GM18870 (cell line): ENCODE results near the gene OR5A2.
"Not testable (repeated sequence)": the region's sequence is repeated elsewhere in the genome, so short reads cannot be mapped to it uniquely, and the experiment has no call there.

Experiments used
- ATAC-seq: cut with Tn5 transposase; IDR thresholded peaks from one replicate; pipeline ENCODE4 v1.9.1; 2021; ENCODE audit warnings: moderate library complexity; ENCODE audit not compliant: unreplicated experiment

The OR5A2 gene, protein sequence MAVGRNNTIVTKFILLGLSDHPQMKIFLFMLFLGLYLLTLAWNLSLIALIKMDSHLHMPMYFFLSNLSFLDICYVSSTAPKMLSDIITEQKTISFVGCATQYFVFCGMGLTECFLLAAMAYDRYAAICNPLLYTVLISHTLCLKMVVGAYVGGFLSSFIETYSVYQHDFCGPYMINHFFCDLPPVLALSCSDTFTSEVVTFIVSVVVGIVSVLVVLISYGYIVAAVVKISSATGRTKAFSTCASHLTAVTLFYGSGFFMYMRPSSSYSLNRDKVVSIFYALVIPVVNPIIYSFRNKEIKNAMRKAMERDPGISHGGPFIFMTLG

GRCh38 chr11:59426361-59427067 is at the start of gene OR5A2:
TSS of gene OR5A2 (minus strand) at chr11:59426413. CDS start at chr11:59422953, 3,460 bp downstream.
- no peak for ATAC-seq

- no peak for ATAC-seq
Observed at GRCh38 chr11:59475176-59475575, 49.0 kb upstream of the OR5A2 start.

DNA sequence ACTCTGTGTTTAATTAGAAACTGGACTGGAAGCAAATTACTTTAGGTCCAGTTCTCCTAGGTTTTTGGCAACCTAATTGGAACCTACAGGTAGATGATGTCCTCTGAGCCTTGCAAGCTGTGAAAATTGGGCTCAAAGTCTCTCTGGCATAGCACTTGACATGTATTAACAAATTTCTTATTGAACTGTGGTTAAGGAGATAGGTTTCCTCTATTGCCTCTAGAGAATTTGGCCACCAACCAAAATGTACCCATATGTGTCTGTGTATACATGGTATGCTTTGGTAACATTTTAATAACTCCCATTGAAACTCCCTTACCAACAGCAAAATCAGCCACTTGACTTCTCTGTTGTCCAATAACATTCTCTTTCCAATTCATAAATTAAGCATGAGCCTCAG is 46.8 kb upstream of the OR5A2 start, which contains the start of gene OR4D10:
Gene OR4D10, plus strand, starts transcription at position 301 of the 400 bp plus-strand sequence. CDS start 4,115 bp downstream, outside the sequence.
- ATAC-seq = no peak

DNA sequence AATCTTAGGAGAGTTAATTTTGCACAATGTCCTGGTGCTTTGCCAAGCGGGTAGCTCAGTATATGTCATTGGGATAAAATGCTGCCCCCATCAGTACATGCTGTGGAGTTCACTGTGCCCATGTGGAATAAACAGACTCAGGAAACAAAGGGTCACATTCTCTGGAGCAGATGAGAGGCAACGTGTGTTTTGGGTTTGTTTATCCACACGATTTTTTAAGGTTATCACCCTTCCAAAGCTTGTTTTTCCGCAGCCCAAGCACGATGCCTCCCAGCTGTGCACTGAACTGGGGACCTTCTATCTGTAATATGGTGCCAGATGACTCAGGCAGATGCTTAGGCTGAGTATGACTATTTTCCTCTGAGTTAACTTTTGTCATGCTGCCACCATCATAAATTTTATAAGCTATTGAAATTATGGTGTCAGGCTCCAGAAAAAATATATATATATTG is 37.0 kb upstream of the OR5A2 start:
- ATAC-seq = no peak

- no peak for ATAC-seq
Observed at GRCh38 chr11:59459916-59460315, 33.7 kb upstream of the OR5A2 start.

- no peak for ATAC-seq
Observed at GRCh38 chr11:59456661-59457060, 30.4 kb upstream of the OR5A2 start, which contains the start of gene OR4D6. TSS of gene OR4D6 (plus strand) at chr11:59456961. CDS start at chr11:59456961, 0 bp downstream.

DNA sequence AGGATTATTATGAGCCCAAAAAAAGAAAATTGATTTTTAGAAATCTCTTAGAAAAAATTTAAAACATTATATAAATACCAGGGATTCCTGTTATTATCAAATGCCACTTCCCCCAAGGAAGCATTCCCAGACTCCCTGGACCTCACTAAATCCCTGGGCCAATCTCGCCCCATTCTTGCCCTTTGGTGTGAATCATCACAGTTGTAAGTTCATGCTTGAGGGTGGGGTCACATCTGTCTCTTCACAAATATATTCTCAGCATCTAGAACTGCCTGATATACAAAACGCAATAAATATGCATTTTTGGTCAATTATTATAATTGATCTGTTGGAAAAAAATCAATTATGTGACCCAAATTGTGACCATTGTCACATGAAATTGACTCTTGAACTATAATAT is 22.3 kb upstream of the OR5A2 start:
- no peak for ATAC-seq

GRCh38 chr11:59445624-59446023 is 19.4 kb upstream of the OR5A2 start:
- not testable (repeated sequence) for ATAC-seq

DNA sequence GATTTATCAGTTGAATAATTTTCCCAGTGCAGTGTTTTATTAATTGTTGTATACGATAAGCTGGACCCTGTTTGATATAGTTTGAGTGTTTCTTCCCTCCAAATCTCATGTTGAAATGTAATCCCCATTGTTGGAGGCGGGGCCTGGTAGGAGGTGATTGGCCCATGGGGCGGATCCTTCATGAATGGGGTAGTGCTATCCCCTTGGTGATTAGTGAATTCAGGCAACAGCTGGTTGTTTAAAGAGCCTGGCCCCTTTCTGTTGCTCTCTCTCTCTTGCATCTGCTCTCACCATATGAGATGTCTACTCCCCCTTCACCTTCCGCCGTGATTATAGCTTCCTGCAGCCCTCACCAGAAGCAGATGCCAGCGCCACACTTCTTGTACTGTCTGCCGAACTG is 11.6 kb upstream of the OR5A2 start:
- ATAC-seq = no peak

- no peak for ATAC-seq
Observed at GRCh38 chr11:59436169-59436568, 10.0 kb upstream of the OR5A2 start, which contains the start of gene OR5A1. TSS of gene OR5A1 (plus strand) at chr11:59436469. CDS start at chr11:59443169, 6,700 bp downstream.

DNA sequence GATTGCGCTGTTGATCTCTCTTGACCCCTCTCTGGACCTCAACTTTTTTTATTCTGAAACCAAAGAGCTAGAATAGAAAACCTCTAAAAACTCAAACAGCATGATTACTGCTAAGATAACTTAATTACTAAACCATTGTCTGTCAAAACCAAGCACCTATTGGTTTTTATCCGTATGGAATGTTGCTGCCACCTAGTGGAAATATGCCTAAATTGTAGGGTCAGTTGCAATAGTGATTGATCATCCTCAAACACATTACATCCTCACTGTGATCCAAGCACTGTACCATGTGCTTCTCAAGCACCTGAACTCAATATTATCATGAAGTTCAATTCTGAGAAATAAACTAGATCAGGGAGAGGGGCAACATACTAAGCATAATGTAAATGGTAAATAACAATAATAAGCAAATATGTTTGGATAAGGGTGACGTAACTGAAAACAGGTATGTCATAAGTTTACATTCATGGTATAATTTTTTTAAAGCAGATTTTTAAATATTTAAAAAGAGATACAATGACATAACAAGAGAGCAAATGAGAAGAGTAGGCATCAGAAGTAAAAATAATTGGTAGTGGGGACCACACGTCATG is 3.8 kb upstream of the OR5A2 start:
- peak; percentile 89 for ATAC-seq

DNA sequence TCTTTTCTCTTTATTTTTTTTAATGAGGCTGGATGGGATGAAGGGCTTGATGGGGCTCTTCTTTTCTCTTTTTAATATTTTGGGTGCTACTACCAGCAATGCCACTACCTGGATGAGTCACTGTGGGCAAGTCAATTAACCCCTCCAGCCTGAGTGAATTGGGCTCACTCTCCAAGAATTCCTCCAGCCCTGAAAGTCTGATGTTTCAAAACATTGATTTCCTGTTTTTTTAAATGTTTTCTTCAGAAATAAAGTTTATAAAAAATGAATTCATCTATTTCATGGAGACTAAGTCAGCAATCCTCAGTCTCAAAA is 812 bp upstream of the OR5A2 start:
- ATAC-seq = no peak

DNA sequence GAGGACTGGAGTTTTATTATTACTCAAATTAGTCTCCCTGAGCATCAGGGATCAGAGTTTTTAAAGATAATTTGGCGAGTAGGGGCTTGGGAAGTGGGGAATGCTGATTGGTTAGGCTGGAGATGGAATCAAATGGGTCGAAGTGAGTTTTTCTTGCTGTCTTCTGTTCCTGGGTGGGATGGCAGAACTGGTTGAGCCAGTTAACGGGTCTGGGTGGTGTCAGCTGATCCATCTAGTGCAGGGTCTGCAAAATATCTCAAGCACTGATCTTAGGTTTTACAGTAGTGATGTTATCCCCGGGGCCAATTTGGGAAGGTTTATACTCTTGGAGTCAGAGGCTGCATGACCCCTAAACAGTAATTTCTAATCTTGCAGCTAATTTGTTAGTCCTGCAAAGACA is 1.1 kb downstream of the OR5A2 start:
- no peak for ATAC-seq

DNA sequence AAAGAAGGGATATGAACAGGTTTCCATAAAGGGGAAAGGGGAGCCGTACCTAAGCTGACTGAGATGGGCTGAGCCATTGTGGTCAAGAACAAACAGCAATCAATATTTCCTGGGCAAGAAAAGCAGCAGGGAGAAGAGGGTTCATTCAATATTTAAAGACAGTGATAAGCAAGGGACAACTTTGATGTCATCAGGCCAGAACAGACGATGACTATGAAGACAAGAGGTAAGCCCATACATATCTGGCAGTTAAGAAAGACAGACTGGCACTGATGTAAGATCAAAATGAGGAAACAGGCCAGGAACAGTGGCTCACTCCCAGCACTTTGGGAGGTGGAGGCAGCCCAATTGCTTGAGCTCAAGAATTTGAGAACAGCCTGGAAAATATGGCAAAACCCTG is 2.4 kb downstream of the OR5A2 start:
- no peak for ATAC-seq

DNA sequence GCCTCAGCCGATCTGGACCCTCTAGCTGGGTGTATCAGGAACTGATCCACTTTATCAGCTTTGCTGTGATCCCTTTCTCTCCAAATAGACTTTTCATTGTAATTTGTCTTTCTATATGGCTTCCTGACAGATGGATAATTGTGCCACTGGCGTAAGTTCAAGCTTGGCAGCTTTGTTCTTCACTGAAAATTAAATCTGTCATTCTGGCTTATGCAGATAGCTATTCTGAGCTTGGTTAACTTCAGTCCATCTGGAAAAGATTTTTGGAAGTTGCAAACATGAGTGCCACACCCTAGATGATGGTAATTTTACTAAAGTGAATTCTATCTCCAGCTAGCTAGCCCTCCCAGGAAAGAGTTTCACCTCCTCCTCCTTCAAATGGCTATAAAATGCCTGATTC is 8.1 kb downstream of the OR5A2 start:
- ATAC-seq = no peak

DNA sequence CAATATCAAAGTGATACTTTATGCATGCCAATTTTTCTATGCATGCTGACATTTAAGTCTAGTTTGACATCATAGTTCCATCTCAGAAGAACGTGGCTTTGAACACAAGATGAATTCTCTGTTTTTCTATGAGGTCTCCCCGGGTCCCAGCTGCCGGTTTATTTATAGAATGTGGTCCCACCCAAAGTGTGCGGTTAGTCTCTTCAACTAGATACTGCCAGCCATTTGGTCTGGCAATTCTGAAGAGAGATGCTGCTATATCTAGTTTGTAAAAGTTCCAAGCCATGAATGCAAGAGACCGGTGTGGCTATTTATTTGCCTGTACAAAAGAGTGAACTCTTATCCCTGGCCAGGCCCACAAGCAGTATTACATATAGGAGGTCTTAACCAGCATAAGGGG is 9.2 kb downstream of the OR5A2 start:
- ATAC-seq = no peak

GRCh38 chr11:59416613-59417012 is 9.6 kb downstream of the OR5A2 start:
- no peak for ATAC-seq

DNA sequence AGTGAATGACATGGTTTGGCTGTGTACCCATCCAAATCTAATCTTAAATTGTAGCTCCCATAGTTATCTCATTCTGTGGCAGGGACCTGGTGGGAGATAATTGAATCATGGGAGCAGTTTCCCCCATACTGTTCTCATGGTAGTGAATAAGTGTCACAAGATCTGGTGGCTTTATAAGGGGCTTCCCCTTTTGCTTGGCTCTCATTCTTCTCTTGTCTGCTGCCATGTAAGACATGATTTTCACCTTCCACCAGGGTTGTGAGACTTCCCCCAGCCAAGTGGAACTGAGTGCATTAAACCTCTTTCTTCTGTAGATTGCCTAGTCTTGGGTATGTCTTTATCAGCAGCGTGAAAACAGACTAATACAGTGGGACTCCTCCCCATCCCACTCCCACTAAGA is 11.1 kb downstream of the OR5A2 start:
- ATAC-seq = no peak

- no peak for ATAC-seq
Observed at GRCh38 chr11:59413646-59414045, 12.6 kb downstream of the OR5A2 start.

DNA sequence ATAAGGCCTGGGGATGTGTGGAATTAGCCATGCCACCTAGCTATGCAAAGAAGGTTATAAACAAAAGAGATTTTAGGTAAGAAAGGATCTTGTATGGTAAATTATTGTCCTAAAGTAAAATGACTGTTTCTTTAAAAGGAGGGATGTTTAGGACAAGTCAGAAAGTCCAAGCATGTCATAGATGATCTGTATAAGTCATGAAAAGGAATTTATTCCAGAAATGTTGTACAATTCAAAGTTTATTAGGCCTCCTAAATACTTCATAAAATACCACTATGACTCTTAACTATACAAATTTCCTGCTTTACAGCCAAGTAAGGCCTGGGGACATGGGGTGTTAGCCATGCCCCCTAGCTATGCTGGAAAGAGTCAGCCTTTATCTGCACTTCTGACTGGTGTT is 22.7 kb downstream of the OR5A2 start:
- ATAC-seq = no peak

GRCh38 chr11:59401262-59401552 is 25.0 kb downstream of the OR5A2 start:
- ATAC-seq = no peak
